ENCODE results near the gene CACNA1D. TPM values are rescaled to one million over a fixed set of nuclear protein-coding genes. Genes with fewer than 3 reads are reported as not detected.

CACNA1D gene
- total and polyA plus RNA-seq, 12 donors = 0.04 to 1.9 (median 0.49) TPM

DNA sequence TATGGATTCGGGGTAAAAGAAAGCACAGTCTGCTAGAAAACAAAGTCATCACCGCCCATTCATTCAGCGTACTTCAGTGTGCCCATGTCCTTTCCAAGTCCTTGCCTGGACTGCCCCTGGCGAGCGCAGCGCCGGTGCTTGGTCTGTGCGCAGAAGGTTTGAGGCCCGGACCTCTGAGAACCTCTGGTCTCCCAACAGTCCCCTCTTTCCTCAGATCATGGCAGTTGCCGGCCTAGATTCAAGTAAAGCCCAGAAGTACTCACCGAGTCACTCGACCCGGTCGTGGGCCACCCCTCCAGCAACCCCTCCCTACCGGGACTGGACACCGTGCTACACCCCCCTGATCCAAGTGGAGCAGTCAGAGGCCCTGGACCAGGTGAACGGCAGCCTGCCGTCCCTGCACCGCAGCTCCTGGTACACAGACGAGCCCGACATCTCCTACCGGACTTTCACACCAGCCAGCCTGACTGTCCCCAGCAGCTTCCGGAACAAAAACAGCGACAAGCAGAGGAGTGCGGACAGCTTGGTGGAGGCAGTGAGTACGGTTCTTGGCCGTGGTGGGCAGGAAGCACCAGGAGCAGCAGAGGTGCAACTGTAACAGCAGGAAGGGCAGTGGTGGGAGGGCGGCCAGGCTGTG is 315.5 kb downstream of the CACNA1D start:
- no peak overlapping the region for H3K4me3 ChIP-seq
- DNase-seq (no peak), ATAC-seq (no peak)
- intact Hi-C loops (cut with DNase I) = no loop called here
- no peak overlapping the region for H3K27ac ChIP-seq
- peaks cover 0 to 18% (median 9%) of the 10 kb centered on the region in 9 donors for H3K4me1 ChIP-seq
- H3K9me3 ChIP-seq = no peaks in the 10 kb centered on the region
- 85 to 87% methylated on average over 28 of the region's 28 CpGs for WGBS, 2 donors
- H3K36me3 ChIP-seq = no peaks in the 10 kb centered on the region
- peaks cover 0 to 6% (median 0%) of the 10 kb centered on the region in 7 donors for H3K27me3 ChIP-seq
- TF ChIP-seq, protein P1, sequence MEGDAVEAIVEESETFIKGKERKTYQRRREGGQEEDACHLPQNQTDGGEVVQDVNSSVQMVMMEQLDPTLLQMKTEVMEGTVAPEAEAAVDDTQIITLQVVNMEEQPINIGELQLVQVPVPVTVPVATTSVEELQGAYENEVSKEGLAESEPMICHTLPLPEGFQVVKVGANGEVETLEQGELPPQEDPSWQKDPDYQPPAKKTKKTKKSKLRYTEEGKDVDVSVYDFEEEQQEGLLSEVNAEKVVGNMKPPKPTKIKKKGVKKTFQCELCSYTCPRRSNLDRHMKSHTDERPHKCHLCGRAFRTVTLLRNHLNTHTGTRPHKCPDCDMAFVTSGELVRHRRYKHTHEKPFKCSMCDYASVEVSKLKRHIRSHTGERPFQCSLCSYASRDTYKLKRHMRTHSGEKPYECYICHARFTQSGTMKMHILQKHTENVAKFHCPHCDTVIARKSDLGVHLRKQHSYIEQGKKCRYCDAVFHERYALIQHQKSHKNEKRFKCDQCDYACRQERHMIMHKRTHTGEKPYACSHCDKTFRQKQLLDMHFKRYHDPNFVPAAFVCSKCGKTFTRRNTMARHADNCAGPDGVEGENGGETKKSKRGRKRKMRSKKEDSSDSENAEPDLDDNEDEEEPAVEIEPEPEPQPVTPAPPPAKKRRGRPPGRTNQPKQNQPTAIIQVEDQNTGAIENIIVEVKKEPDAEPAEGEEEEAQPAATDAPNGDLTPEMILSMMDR (IDR thresholded peaks at IDR 0.05) = no peak

DNA sequence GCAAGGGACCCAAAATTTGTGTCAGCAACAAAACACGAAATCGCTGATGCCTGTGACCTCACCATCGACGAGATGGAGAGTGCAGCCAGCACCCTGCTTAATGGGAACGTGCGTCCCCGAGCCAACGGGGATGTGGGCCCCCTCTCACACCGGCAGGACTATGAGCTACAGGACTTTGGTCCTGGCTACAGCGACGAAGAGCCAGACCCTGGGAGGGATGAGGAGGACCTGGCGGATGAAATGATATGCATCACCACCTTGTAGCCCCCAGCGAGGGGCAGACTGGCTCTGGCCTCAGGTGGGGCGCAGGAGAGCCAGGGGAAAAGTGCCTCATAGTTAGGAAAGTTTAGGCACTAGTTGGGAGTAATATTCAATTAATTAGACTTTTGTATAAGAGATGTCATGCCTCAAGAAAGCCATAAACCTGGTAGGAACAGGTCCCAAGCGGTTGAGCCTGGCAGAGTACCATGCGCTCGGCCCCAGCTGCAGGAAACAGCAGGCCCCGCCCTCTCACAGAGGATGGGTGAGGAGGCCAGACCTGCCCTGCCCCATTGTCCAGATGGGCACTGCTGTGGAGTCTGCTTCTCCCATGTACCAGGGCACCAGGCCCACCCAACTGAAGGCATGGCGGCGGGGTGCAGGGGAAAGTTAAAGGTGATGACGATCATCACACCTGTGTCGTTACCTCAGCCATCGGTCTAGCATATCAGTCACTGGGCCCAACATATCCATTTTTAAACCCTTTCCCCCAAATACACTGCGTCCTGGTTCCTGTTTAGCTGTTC is 316.9 kb downstream of the CACNA1D start:
- 91 to 93% methylated on average over 24 of the region's 24 CpGs for WGBS, 2 donors
- ATAC-seq (no peak), DNase-seq (no peak)
- H3K27ac ChIP-seq = no peak overlapping the region
- H3K36me3 ChIP-seq = no peaks in the 10 kb centered on the region
- peaks cover 0 to 6% (median 0%) of the 10 kb centered on the region in 7 donors for H3K27me3 ChIP-seq
- intact Hi-C loops (cut with DNase I) = no loop called here
- H3K4me1 ChIP-seq = peaks cover 0 to 15% (median 9%) of the 10 kb centered on the region in 9 donors
- H3K9me3 ChIP-seq = no peaks in the 10 kb centered on the region
- TF ChIP-seq, protein P1 (IDR thresholded peaks at IDR 0.05) = no peak
- H3K4me3 ChIP-seq = no peak overlapping the region

DNA sequence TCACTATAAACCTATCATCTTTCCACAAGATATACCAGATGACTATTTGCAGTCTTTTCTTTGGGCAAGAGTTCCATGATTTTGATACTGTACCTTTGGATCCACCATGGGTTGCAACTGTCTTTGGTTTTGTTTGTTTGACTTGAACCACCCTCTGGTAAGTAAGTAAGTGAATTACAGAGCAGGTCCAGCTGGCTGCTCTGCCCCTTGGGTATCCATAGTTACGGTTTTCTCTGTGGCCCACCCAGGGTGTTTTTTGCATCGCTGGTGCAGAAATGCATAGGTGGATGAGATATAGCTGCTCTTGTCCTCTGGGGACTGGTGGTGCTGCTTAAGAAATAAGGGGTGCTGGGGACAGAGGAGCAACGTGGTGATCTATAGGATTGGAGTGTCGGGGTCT is 318.0 kb downstream of the CACNA1D start:
- H3K4me1 ChIP-seq = peaks cover 0 to 4% (median under 1%) of the 10 kb centered on the region in 9 donors
- no peak overlapping the region for H3K4me3 ChIP-seq
- 71 to 76% methylated on average over 4 of the region's 4 CpGs for WGBS, 2 donors
- no peak overlapping the region for H3K27ac ChIP-seq
- H3K27me3 ChIP-seq = peaks cover 0 to 6% (median 0%) of the 10 kb centered on the region in 7 donors
- TF ChIP-seq, protein P1 (IDR thresholded peaks at IDR 0.05) = no peak
- no peaks in the 10 kb centered on the region for H3K36me3 ChIP-seq
- DNase-seq (no peak), ATAC-seq (no peak)
- no peaks in the 10 kb centered on the region for H3K9me3 ChIP-seq
- intact Hi-C loops (cut with DNase I) = no loop called here

DNA sequence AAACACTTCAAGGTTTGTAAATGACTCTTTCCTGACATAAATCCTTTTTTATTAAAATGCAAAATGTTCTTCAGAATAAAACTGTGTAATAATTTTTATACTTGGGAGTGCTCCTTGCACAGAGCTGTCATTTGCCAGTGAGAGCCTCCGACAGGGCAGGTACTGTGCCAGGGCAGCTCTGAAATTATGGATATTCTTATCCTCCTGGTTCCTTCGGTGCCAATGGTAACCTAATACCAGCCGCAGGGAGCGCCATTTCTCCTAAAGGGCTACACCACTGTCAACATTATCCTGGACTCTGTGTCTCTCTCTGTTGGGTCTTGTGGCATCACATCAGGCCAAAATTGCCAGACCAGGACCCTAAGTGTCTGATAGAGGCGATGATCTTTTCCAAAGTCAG is 318.8 kb downstream of the CACNA1D start:
- Histone ChIP-seq H3K9me3 (no peaks in the 10 kb centered on the region), H3K4me3 (no peak overlapping the region), H3K4me1 (no peaks in the 10 kb centered on the region), H3K27me3 (peaks cover 0 to 6% (median 0%) of the 10 kb centered on the region in 7 donors), H3K27ac (no peak overlapping the region), H3K36me3 (no peaks in the 10 kb centered on the region)
- DNase-seq (no peak), ATAC-seq (peak in 3 of 8 donors; percentile 61 to 76 (median 71))
- TF ChIP-seq, protein P1 (IDR thresholded peaks at IDR 0.05) = peak in 2 of 9 donors; percentile 23 to 32
- WGBS, 2 donors = 75 to 86% methylated on average over 5 of the region's 5 CpGs
- intact Hi-C loops (cut with DNase I) = no loop called here
